Nephron progenitor cell (in vitro differentiated cells): ENCODE measurements around the gene KCTD14.
"Not testable (repeated sequence)": the region's sequence is repeated elsewhere in the genome, so short reads cannot be mapped to it uniquely, and the experiment has no call there.

Experiments used
- DNase-seq: peaks from one replicate; pipeline ENCODE4 v3.0.0; 2021
- H3K27ac Mint-ChIP-seq: 2 replicates; pipeline ENCODE4 v1.8.0; 2021; ENCODE audit warnings: mild to moderate bottlenecking, moderate library complexity, mixed read lengths
- H3K27me3 Mint-ChIP-seq: 2 replicates; pipeline ENCODE4 v1.8.0; 2021; ENCODE audit warnings: mild to moderate bottlenecking, low read depth, mixed read lengths; ENCODE audit not compliant: poor library complexity
- H3K36me3 Mint-ChIP-seq: 2 replicates; pipeline ENCODE4 v1.8.0; 2021; ENCODE audit warnings: low read depth, mixed read lengths
- H3K4me1 Mint-ChIP-seq: 2 replicates; pipeline ENCODE4 v1.8.0; 2021; ENCODE audit warnings: mixed read lengths
- H3K4me3 Mint-ChIP-seq: 2 replicates; pipeline ENCODE4 v1.8.0; 2021; ENCODE audit warnings: mild to moderate bottlenecking, moderate library complexity, mixed read lengths
- H3K9me3 Mint-ChIP-seq: 2 replicates; pipeline ENCODE4 v1.8.0; 2021; ENCODE audit warnings: mild to moderate bottlenecking, moderate library complexity, mixed read lengths
- TF ChIP-seq, protein P1 (sequence below): fragments of 200-600 bp; sonication (generic); IDR thresholded peaks from 2 replicates; pipeline ENCODE4 v1.5.0; 2021; ENCODE audit warnings: antibody characterized with exemption

The KCTD14 gene

GRCh38 chr11:78044706-78045105 is 21.6 kb upstream of the KCTD14 start:
- Mint-ChIP-seq H3K27ac (no peak overlapping the region), H3K9me3 (no peaks in the 10 kb centered on the region), H3K27me3 (peaks cover 18% of the 10 kb centered on the region), H3K4me1 (peaks cover 44% of the 10 kb centered on the region), H3K4me3 (no peak overlapping the region), H3K36me3 (no peaks in the 10 kb centered on the region)
- TF ChIP-seq, protein P1, sequence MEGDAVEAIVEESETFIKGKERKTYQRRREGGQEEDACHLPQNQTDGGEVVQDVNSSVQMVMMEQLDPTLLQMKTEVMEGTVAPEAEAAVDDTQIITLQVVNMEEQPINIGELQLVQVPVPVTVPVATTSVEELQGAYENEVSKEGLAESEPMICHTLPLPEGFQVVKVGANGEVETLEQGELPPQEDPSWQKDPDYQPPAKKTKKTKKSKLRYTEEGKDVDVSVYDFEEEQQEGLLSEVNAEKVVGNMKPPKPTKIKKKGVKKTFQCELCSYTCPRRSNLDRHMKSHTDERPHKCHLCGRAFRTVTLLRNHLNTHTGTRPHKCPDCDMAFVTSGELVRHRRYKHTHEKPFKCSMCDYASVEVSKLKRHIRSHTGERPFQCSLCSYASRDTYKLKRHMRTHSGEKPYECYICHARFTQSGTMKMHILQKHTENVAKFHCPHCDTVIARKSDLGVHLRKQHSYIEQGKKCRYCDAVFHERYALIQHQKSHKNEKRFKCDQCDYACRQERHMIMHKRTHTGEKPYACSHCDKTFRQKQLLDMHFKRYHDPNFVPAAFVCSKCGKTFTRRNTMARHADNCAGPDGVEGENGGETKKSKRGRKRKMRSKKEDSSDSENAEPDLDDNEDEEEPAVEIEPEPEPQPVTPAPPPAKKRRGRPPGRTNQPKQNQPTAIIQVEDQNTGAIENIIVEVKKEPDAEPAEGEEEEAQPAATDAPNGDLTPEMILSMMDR: no peak
- no peak for DNase-seq

DNA sequence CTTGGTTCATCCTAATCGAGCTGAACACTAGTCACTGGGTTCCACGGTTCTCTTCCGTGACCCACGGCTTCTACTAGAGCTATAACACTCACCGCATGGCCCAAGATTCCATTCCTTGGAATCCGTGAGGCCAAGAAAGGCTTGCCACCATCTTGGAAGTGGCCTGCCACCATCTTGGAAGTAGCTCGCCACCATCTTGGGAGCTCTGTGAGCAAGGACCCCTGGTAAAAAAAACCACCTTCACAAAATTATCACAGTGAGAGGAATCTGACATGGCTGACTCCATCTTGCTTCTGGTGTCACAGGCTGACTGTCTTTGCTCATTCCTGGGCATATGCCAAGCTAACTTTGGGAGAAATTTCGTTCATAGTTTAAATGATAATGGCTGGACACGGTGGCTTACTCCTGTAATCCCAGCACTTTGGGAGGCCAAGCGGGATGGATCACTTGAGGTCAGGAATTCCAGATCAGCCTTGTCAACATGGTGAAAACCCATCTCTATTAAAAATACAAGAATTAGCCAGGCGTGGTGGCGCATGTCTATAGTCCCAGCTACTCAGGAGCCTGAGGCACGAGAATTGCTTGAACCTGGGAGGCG is 18.9 kb upstream of the KCTD14 start:
- H3K36me3 Mint-ChIP-seq: no peaks in the 10 kb centered on the region
- no peak for DNase-seq
- TF ChIP-seq, protein P1: no peak
- H3K27me3 Mint-ChIP-seq: peaks cover 18% of the 10 kb centered on the region
- H3K4me3 Mint-ChIP-seq: no peak overlapping the region
- peak overlapping the region; percentile 75 for H3K27ac Mint-ChIP-seq
- peaks cover 42% of the 10 kb centered on the region for H3K4me1 Mint-ChIP-seq
- no peaks in the 10 kb centered on the region for H3K9me3 Mint-ChIP-seq

DNA sequence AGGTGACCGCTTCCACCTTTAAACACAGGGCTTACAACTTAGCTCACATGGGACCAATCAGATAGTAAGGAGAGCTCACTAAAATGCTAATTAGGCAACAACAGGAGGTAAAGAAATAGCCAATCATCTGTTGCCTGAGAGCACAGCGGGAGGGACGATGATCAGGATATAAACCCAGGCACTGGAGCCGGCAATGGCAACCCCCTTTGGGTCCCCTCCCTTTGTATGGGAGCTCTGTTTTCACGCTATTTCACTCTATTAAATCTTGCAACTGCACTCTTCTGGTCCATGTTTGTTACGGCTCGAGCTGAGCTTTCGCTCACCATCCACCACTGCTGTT is 18.3 kb upstream of the KCTD14 start:
- Mint-ChIP-seq H3K4me1 (peaks cover 40% of the 10 kb centered on the region), H3K27me3 (peaks cover 20% of the 10 kb centered on the region), H3K27ac (peak overlapping the region; percentile 75)
- H3K9me3 Mint-ChIP-seq, DNase-seq, H3K36me3 Mint-ChIP-seq, H3K4me3 Mint-ChIP-seq: not testable (repeated sequence)

DNA sequence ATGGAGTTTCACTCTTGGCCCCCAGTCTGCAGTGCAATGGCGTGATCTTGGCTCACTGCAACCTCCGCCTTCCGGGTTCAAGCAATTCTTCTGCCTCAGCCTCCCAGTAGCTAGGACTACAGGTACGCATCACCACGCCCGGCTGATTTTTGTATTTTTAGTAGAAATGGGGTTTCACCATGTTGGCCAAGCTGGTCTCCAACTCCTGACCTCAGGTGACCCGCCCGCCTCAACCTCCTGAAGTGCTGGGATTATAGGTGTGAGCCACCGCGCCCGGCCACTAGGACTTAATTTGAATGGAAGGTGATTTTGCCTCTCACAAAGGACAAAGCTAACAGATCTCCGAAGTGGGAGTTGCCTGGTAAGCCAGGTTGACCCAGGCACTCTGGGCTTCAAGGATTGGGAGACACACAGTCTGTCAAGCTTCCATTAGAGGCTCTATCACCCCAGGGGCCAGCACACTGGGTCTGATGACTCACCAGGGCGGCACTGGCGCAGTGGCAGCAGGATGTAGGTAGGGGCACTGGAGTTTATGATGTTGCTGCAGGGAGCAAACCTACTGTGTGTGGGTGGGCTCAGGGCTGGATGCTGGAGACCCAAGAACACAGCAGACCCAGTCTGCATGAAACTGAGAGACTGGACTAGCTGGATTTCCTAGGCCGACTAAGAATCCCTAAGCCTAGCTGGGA is 17.8 kb upstream of the KCTD14 start:
- DNase-seq: no peak
- Mint-ChIP-seq H3K27ac (no peak overlapping the region), H3K4me3 (no peak overlapping the region), H3K36me3 (no peaks in the 10 kb centered on the region), H3K9me3 (no peaks in the 10 kb centered on the region), H3K4me1 (peaks cover 35% of the 10 kb centered on the region), H3K27me3 (peaks cover 20% of the 10 kb centered on the region)
- TF ChIP-seq, protein P1: no peak

DNA sequence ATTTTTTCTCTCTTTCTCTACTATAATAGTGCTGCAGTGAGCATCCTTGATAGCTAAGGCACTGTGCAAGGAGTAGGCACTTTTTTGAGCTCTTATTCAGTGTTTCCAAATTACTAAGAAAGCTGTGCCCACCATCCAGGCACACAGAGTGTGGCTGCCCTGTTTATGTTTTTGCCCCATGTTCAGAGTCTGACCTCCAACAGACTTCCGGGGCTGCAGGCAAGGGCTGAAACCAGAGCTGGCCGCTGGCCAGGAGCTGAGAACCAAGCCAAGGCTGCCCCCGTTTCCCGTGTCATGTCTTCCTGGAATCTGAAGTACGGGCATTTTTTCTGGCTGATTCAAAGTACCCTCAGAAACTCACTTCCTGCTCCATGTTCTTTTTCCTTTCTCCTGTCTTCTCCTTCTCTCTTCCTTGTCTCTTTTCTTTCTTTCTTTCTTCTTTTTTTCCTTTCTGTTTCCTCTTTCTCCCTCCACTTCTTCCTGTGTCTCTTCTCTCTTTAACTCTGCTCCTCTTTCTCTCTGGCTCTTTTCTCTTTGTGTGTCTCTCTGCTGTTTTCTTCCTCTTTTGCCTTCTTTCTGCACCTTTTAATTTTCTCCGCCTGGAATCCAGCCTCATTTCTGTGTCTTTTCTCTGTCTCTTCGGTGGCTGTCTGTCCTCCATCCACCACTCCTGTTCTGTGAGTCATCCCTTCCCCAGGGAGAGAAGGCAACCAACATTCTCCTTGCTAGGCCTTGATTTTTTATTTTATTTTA is 17.0 kb upstream of the KCTD14 start:
- H3K27me3 Mint-ChIP-seq: peaks cover 16% of the 10 kb centered on the region
- no peaks in the 10 kb centered on the region for H3K36me3 Mint-ChIP-seq
- H3K4me1 Mint-ChIP-seq: peaks cover 31% of the 10 kb centered on the region
- DNase-seq: peak; percentile 32
- H3K4me3 Mint-ChIP-seq: peak overlapping the region; percentile 12
- peak overlapping the region; percentile 75 for H3K27ac Mint-ChIP-seq
- H3K9me3 Mint-ChIP-seq: no peaks in the 10 kb centered on the region
- TF ChIP-seq, protein P1: no peak

GRCh38 chr11:78039391-78039918 is 16.4 kb upstream of the KCTD14 start:
- no peak for DNase-seq
- TF ChIP-seq, protein P1: no peak
- Mint-ChIP-seq H3K4me1 (peaks cover 31% of the 10 kb centered on the region), H3K4me3 (no peak overlapping the region), H3K36me3 (no peaks in the 10 kb centered on the region), H3K9me3 (no peaks in the 10 kb centered on the region), H3K27ac (no peak overlapping the region), H3K27me3 (peaks cover 10% of the 10 kb centered on the region)
